ENCODE results near the gene MED27.

The MED27 gene

GRCh38 chr9:131876486-131876885 is 203.2 kb downstream of the MED27 start:
- no peak for DNase-seq (ENCODE audit: low read depth)

- no peak for DNase-seq (ENCODE audit: low read depth)
Measured at GRCh38 chr9:131875828-131876485, 203.7 kb downstream of the MED27 start.

GRCh38 chr9:131874916-131875670 is 204.6 kb downstream of the MED27 start:
- DNase-seq (ENCODE audit: low read depth) = no peak

- no peak for DNase-seq (ENCODE audit: low read depth)
Measured at GRCh38 chr9:131874447-131874846, 205.2 kb downstream of the MED27 start.

GRCh38 chr9:131873891-131874440 is 205.7 kb downstream of the MED27 start:
- no peak for DNase-seq (ENCODE audit: low read depth)

GRCh38 chr9:131873335-131873734 is 206.3 kb downstream of the MED27 start:
- DNase-seq (ENCODE audit: low read depth) = no peak

- no peak for DNase-seq (ENCODE audit: low read depth)
Measured at GRCh38 chr9:131872702-131873101, 207.0 kb downstream of the MED27 start.

- DNase-seq (ENCODE audit: low read depth) = no peak
Measured at GRCh38 chr9:131872006-131872405, 207.7 kb downstream of the MED27 start.

- no peak for DNase-seq (ENCODE audit: low read depth)
Measured at GRCh38 chr9:131870156-131870555, 209.5 kb downstream of the MED27 start.

GRCh38 chr9:131869348-131869747 is 210.3 kb downstream of the MED27 start:
- DNase-seq (ENCODE audit: low read depth) = no peak

GRCh38 chr9:131868766-131869165 is 210.9 kb downstream of the MED27 start:
- no peak for DNase-seq (ENCODE audit: low read depth)

- DNase-seq (ENCODE audit: low read depth) = no peak
Measured at GRCh38 chr9:131867611-131868192, 212.0 kb downstream of the MED27 start.

- no peak for DNase-seq (ENCODE audit: low read depth)
Measured at GRCh38 chr9:131865446-131866195, 214.0 kb downstream of the MED27 start.

- DNase-seq (ENCODE audit: low read depth) = no peak
Measured at GRCh38 chr9:131864531-131864930, 215.1 kb downstream of the MED27 start.

GRCh38 chr9:131863306-131863896 is 216.3 kb downstream of the MED27 start:
- no peak for DNase-seq (ENCODE audit: low read depth)

- no peak for DNase-seq (ENCODE audit: low read depth)
Measured at GRCh38 chr9:131862261-131862660, 217.4 kb downstream of the MED27 start.

- no peak for DNase-seq (ENCODE audit: low read depth)
Measured at GRCh38 chr9:131860430-131860829, 219.2 kb downstream of the MED27 start.

- no peak for DNase-seq (ENCODE audit: low read depth)
Measured at GRCh38 chr9:131858147-131858546, 221.5 kb downstream of the MED27 start.

GRCh38 chr9:131856105-131856504 is 223.6 kb downstream of the MED27 start:
- no peak for DNase-seq (ENCODE audit: low read depth)

- DNase-seq (ENCODE audit: low read depth) = no peak
Measured at GRCh38 chr9:131854896-131855613, 224.6 kb downstream of the MED27 start.

- DNase-seq (ENCODE audit: low read depth) = no peak
Measured at GRCh38 chr9:131854334-131854733, 225.3 kb downstream of the MED27 start.
